Measurements from ENCODE around the gene ZNF215. TPM values are rescaled to one million over a fixed set of nuclear protein-coding genes. Genes with fewer than 3 reads are reported as not detected.
"Not testable (repeated sequence)": the region's sequence is repeated elsewhere in the genome, so short reads cannot be mapped to it uniquely, and the experiment has no call there.

Gene ZNF215
- total RNA-seq, 6 experiments from 2014 or later = 0.14 to 1.3 (median 0.42) TPM; not detected in 1

- ATAC-seq = no peak
Measured at GRCh38 chr11:6900327-6900999, 25.8 kb upstream of the ZNF215 start.

DNA sequence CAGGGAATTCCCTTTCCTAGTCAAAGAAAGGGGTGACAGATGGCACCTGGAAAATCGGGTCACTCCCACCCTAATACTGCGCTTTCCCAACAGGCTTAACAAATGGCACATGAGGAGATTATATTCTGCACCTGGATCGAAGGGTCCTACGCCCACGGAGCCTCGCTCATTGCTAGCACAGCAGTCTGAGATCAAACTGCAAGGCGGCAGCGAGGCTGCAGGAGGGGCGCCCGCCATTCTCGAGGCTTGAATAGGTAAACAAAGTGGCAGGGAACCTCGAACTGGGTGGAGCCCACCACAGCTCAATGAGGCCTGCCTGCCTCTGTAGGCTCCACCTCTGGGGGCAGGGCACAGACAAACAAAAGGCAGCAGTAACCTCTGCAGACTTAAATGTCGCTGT lies 21.4 kb upstream of the ZNF215 start:
- ATAC-seq; DNase-seq; H3K4me1 ChIP-seq; H3K4me3 ChIP-seq; H3K9me3 ChIP-seq; H3K27me3 ChIP-seq; H3K36me3 ChIP-seq; H3K27ac ChIP-seq; intact Hi-C loops (cut with DNase I): not testable (repeated sequence)
- 91% methylated on average over 9 of the region's 13 CpGs for WGBS (ENCODE audit: insufficient coverage, low coverage, low lambda C conversion rate, missing lambda C conversion rate)

More at GRCh38 chr11:6900327-6900999, 25.8 kb upstream of the ZNF215 start:
- 39% methylated on average over 2 of the region's 2 CpGs for WGBS (ENCODE audit: insufficient coverage, low coverage, low lambda C conversion rate, missing lambda C conversion rate)
- Histone ChIP-seq H3K4me1 (no peaks in the 10 kb centered on the region), H3K27me3 (no peaks in the 10 kb centered on the region), H3K4me3 (no peak overlapping the region), H3K9me3 (no peaks in the 10 kb centered on the region), H3K36me3 (no peaks in the 10 kb centered on the region), H3K27ac (no peak overlapping the region)
- no peak for DNase-seq
- TF ChIP-seq CTCF (IDR thresholded peaks at IDR 0.05) (no peak), POLR2A (IDR thresholded peaks at IDR 0.05) (no peak)
- intact Hi-C loops (cut with DNase I) = no loop called here

GRCh38 chr11:6911378-6911777 lies 14.8 kb upstream of the ZNF215 start:
- Histone ChIP-seq H3K27me3 (no peaks in the 10 kb centered on the region), H3K36me3 (no peaks in the 10 kb centered on the region), H3K9me3 (no peaks in the 10 kb centered on the region), H3K4me1 (no peaks in the 10 kb centered on the region), H3K4me3 (no peak overlapping the region), H3K27ac (no peak overlapping the region)
- intact Hi-C loops (cut with DNase I) = no loop called here
- no peak for ATAC-seq
- DNase-seq = no peak
- TF ChIP-seq CTCF (IDR thresholded peaks at IDR 0.05) (no peak), POLR2A (IDR thresholded peaks at IDR 0.05) (no peak)
- 88% methylated on average over 3 of the region's 3 CpGs for WGBS (ENCODE audit: insufficient coverage, low coverage, low lambda C conversion rate, missing lambda C conversion rate)

- TF ChIP-seq POLR2A (IDR thresholded peaks at IDR 0.05) (no peak), CTCF (IDR thresholded peaks at IDR 0.05) (no peak)
- Histone ChIP-seq H3K4me3 (no peak overlapping the region), H3K9me3 (no peaks in the 10 kb centered on the region), H3K27me3 (no peaks in the 10 kb centered on the region), H3K4me1 (no peaks in the 10 kb centered on the region), H3K36me3 (no peaks in the 10 kb centered on the region), H3K27ac (no peak overlapping the region)
- intact Hi-C loops (cut with DNase I) = no loop called here
- 30% methylated on average over 3 of the region's 3 CpGs for WGBS (ENCODE audit: insufficient coverage, low coverage, low lambda C conversion rate, missing lambda C conversion rate)
- DNase-seq (no peak), ATAC-seq (no peak)
Measured at GRCh38 chr11:6911948-6912347, 14.3 kb upstream of the ZNF215 start.

- intact Hi-C loops (cut with DNase I) = no loop called here
- no peaks in the 10 kb centered on the region for H3K4me1 ChIP-seq
- TF ChIP-seq CTCF (IDR thresholded peaks at IDR 0.05) (no peak), POLR2A (IDR thresholded peaks at IDR 0.05) (no peak)
- H3K4me3 ChIP-seq = no peak overlapping the region
- H3K27ac ChIP-seq = no peak overlapping the region
- no peaks in the 10 kb centered on the region for H3K9me3 ChIP-seq
- no peaks in the 10 kb centered on the region for H3K27me3 ChIP-seq
- H3K36me3 ChIP-seq = no peaks in the 10 kb centered on the region
- DNase-seq = no peak
- 38% methylated on average over 2 of the region's 2 CpGs for WGBS (ENCODE audit: insufficient coverage, low coverage, low lambda C conversion rate, missing lambda C conversion rate)
- ATAC-seq = no peak
Measured at GRCh38 chr11:6919698-6920097, 6.5 kb upstream of the ZNF215 start.
